HCT116 (cell line): ENCODE results near the gene MON1B. TPM values are rescaled to one million over a fixed set of nuclear protein-coding genes. Genes with fewer than 3 reads are reported as not detected.

Experiments used
- ATAC-seq: fragments of 200-7000 bp; cut with Tn5 transposase; 2 replicates; pipeline ENCODE4 v1.9.1; 2020; ENCODE audit warnings: mild to moderate bottlenecking, moderate library complexity
- BruUV-seq: library from RNA; stranded (reverse); fragments of 400-500 nt; replicated peaks from 2 replicates; lab custom pipeline; 2021; lab: Mats Ljungman, UMichigan
- CTCF ChIA-PET: fragments of 300-600 bp; sonication (Branson Sonifier 250); formaldehyde crosslinking; loops from one replicate; lab custom pipeline; 2021; ENCODE audit warnings: antibody characterized with exemption; lab: Charles Lee
- POLR2A ChIA-PET: fragments of 300-600, 350-600 bp; sonication (Branson Sonifier 250); formaldehyde crosslinking; loops from one replicate; lab custom pipeline; 2021; ENCODE audit warnings: antibody characterized with exemption; lab: Charles Lee
- RAD21 ChIA-PET, 2 experiments: fragments of 300-600 bp; sonication (Branson Sonifier 250); formaldehyde crosslinking; loops; one replicate each; lab custom pipeline; 2023; ENCODE audit warnings: low total read pairs in 2 of 2; ENCODE audit not compliant: uncharacterized antibody in 2 of 2, unreplicated experiment in 2 of 2, low non-redundant PET in 1 of 2; lab: Charles Lee
- DNase-seq: peaks from one replicate; pipeline ENCODE4 v3.0.0-alpha.2; 2010; ENCODE audit warnings: low read depth, low spot score
- H2AFZ ChIP-seq: fragments of 200-600 bp; shearing (Covaris generic), sonication (generic); 2 replicates; pipeline ENCODE4 v1.6.1; 2017; ENCODE audit warnings: low read depth, mixed run types, mixed read lengths, antibody characterized with exemption, low read length; ENCODE audit not compliant: poor library complexity, severe bottlenecking
- H3K27ac ChIP-seq: 2 replicates; pipeline ENCODE4 v1.5.1; 2012; ENCODE audit warnings: low read depth, low read length
- H3K27me3 ChIP-seq: fragments of 200-600 bp; sonication (generic); 2 replicates; pipeline ENCODE4 v1.6.1; 2016; ENCODE audit warnings: mixed run types, low read length, mixed read lengths; ENCODE audit not compliant: insufficient read depth
- H3K36me3 ChIP-seq, 2 experiments: fragments of 200-500 bp in 1 of 2; fragments of 200-600 bp in 1 of 2; sonication (Bioruptor generic) in 1 of 2; sonication (generic) in 1 of 2; 2 replicates each; pipeline versions ENCODE4 v1.5.1 to v1.6.1; 2014 to 2016; ENCODE audit warnings: low read length in 2 of 2, inconsistent platforms in 1 of 2, mixed read lengths in 1 of 2, mixed run types in 1 of 2; ENCODE audit not compliant: insufficient read depth in 2 of 2, control insufficient read depth in 1 of 2
- H3K4me1 ChIP-seq, 2 experiments: fragments of 200-600 bp in 1 of 2; sonication (generic) in 1 of 2; 2 replicates each; pipeline versions ENCODE4 v1.5.1 to v1.6.1; 2012 to 2017; ENCODE audit warnings: low read length in 2 of 2, inconsistent platforms in 1 of 2, mild to moderate bottlenecking in 1 of 2, mixed read lengths in 1 of 2, mixed run types in 1 of 2, moderate library complexity in 1 of 2; ENCODE audit not compliant: insufficient read depth in 2 of 2, control insufficient read depth in 1 of 2
- H3K4me2 ChIP-seq: fragments of 200-600 bp; sonication (generic); 2 replicates; pipeline ENCODE4 v1.6.1; 2017; ENCODE audit warnings: mixed run types, low read length, mixed read lengths
- H3K4me3 ChIP-seq, 2 experiments: fragments of 200-600 bp in 1 of 2; sonication (generic) in 1 of 2; replicated peaks in 1 of 2; 2 replicates each; pipeline ENCODE4 v1.5.1; 2011 to 2016; ENCODE audit warnings: low read length in 2 of 2, control low read depth in 1 of 2, low read depth in 1 of 2, mild to moderate bottlenecking in 1 of 2, mixed read lengths in 1 of 2, mixed run types in 1 of 2
- H3K79me2 ChIP-seq: fragments of 200-600 bp; sonication (generic); 2 replicates; pipeline ENCODE4 v1.6.1; 2017; ENCODE audit warnings: mild to moderate bottlenecking, mixed run types, low read length, moderate library complexity, mixed read lengths; ENCODE audit not compliant: insufficient read depth
- H3K9ac ChIP-seq: fragments of 200-600 bp; sonication (generic); 2 replicates; pipeline ENCODE4 v1.6.1; 2016; ENCODE audit warnings: low read length, mixed read lengths
- H3K9me2 ChIP-seq: fragments of 200-600 bp; sonication (generic), shearing (Covaris generic); 2 replicates; pipeline ENCODE4 v1.6.1; 2017; ENCODE audit warnings: mixed run types, mild to moderate bottlenecking, moderate library complexity; ENCODE audit not compliant: insufficient read depth
- H3K9me3 ChIP-seq, 2 experiments: fragments of 200-500 bp in 1 of 2; fragments of 200-600 bp in 1 of 2; sonication (Bioruptor generic) in 1 of 2; sonication (generic) in 1 of 2; 2 replicates each; pipeline ENCODE4 v1.6.1; 2014 to 2017; ENCODE audit warnings: low read length in 2 of 2, mixed read lengths in 2 of 2, inconsistent platforms in 1 of 2, low read depth in 1 of 2, mild to moderate bottlenecking in 1 of 2, mixed run types in 1 of 2, moderate library complexity in 1 of 2; ENCODE audit not compliant: control insufficient read depth in 1 of 2, insufficient read depth in 1 of 2
- H4K20me1 ChIP-seq: fragments of 200-600 bp; sonication (generic), shearing (Covaris generic); 2 replicates; pipeline ENCODE4 v1.6.1; 2017; ENCODE audit warnings: mixed run types, mild to moderate bottlenecking, moderate library complexity; ENCODE audit not compliant: insufficient read depth
- ATF3 ChIP-seq: IDR thresholded peaks from 2 replicates; pipeline ENCODE4 v1.6.1; 2012
- CEBPB ChIP-seq: IDR thresholded peaks from 2 replicates; pipeline ENCODE4 v1.6.1; 2012; ENCODE audit warnings: low read depth
- CTCF ChIP-seq, 3 experiments: fragments of 200-600 bp in 1 of 3; sonication (generic) in 1 of 3; IDR thresholded peaks in 2 of 3; conservative IDR thresholded peaks in 1 of 3; 2 replicates each; pipeline ENCODE4 v1.5.1; 2012 to 2017; ENCODE audit warnings: low read depth in 2 of 3, low read length in 2 of 3, antibody characterized with exemption in 1 of 3, borderline replicate concordance in 1 of 3, control low read depth in 1 of 3, mild to moderate bottlenecking in 1 of 3, mixed read lengths in 1 of 3, mixed run types in 1 of 3, moderate library complexity in 1 of 3; ENCODE audit not compliant: insufficient read depth in 1 of 3
- EGR1 ChIP-seq: IDR thresholded peaks from 2 replicates; pipeline ENCODE4 v1.6.1; 2012; ENCODE audit warnings: low read depth
- ELF1 ChIP-seq: IDR thresholded peaks from 2 replicates; pipeline ENCODE4 v1.6.1; 2012; ENCODE audit warnings: low read depth, borderline replicate concordance
- EZH2 ChIP-seq: fragments of 200-600 bp; sonication (generic); IDR thresholded peaks from 2 replicates; pipeline ENCODE4 v1.6.1; 2017; ENCODE audit warnings: antibody characterized with exemption, mixed run types
- EZH2phosphoT487 ChIP-seq: fragments of 200-600 bp; IDR thresholded peaks from 2 replicates; pipeline ENCODE4 v1.6.1; 2018; ENCODE audit warnings: antibody characterized with exemption, borderline replicate concordance
- FOSL1 ChIP-seq: IDR thresholded peaks from 2 replicates; pipeline ENCODE4 v1.6.1; 2012; ENCODE audit warnings: low read depth
- JUND ChIP-seq: IDR thresholded peaks from 2 replicates; pipeline ENCODE4 v1.6.1; 2012
- POLR2A ChIP-seq: IDR thresholded peaks from 2 replicates; pipeline ENCODE4 v1.7.0; 2011; ENCODE audit warnings: borderline replicate concordance; ENCODE audit not compliant: insufficient read depth, insufficient read length; ENCODE audit errors: extremely low read depth
- POLR2AphosphoS5 ChIP-seq: IDR thresholded peaks from 2 replicates; pipeline ENCODE4 v1.6.1; 2011; ENCODE audit warnings: mild to moderate bottlenecking, low read depth, low read length, moderate library complexity
- SIN3A ChIP-seq: IDR thresholded peaks from 2 replicates; pipeline ENCODE4 v1.6.1; 2012; ENCODE audit warnings: low read depth
- SP1 ChIP-seq: IDR thresholded peaks from 2 replicates; pipeline ENCODE4 v1.6.1; 2012; ENCODE audit warnings: low read depth
- SRF ChIP-seq: IDR thresholded peaks from 2 replicates; pipeline ENCODE4 v1.6.1; 2012; ENCODE audit warnings: low read depth
- TCF7L2 ChIP-seq: IDR thresholded peaks from 2 replicates; pipeline ENCODE4 v1.7.0; 2011; ENCODE audit warnings: borderline replicate concordance, inconsistent platforms; ENCODE audit not compliant: insufficient read depth, insufficient read length; ENCODE audit errors: extremely low read depth
- YY1 ChIP-seq: IDR thresholded peaks from 2 replicates; pipeline ENCODE4 v1.6.1; 2011; ENCODE audit warnings: low read length, low read depth, moderate library complexity, mild to moderate bottlenecking; ENCODE audit not compliant: insufficient replicate concordance; ENCODE audit errors: extremely low read depth
- ZBTB33 ChIP-seq: IDR thresholded peaks from 2 replicates; pipeline ENCODE4 v1.6.1; 2011; ENCODE audit warnings: mild to moderate bottlenecking, low read length, moderate library complexity; ENCODE audit not compliant: insufficient replicate concordance; ENCODE audit errors: extremely low read depth
- ZFX ChIP-seq: fragments of 450-650 bp; IDR thresholded peaks from 2 replicates; pipeline ENCODE4 v1.6.1; 2017
- ZNF274 ChIP-seq: fragments of 200-500 bp; sonication (Bioruptor generic); IDR thresholded peaks from 2 replicates; pipeline ENCODE4 v1.6.1; 2014; ENCODE audit warnings: mild to moderate bottlenecking, low read depth, low read length, inconsistent platforms
- intact Hi-C: fragments of 100-400 bp; cut with micrococcal nuclease; formaldehyde crosslinking; loops from 2 replicates; pipeline ENCODE4 v1.10.0; 2022
- total RNA-seq: library from RNA; stranded (reverse); gene quantifications from one replicate; pipeline ENCODE4 v1.2.1, GENCODE V29; 2021; ENCODE audit not compliant: unreplicated experiment

MON1B gene
- total RNA-seq, 1 experiment from 2014 or later, result 34.7 TPM

GRCh38 chr16:77143364-77143763, 47.6 kb upstream of the MON1B start:
- no peaks in the 10 kb centered on the region for H3K79me2 ChIP-seq
- ChIA-PET CTCF (no interaction called here), POLR2A (no interaction called here), RAD21 (no interaction called here)
- no peak overlapping the region for H3K4me2 ChIP-seq
- TF ChIP-seq SP1 (no peak), SRF (no peak), ZNF274 (no peak), FOSL1 (no peak), SIN3A (no peak), EZH2 (no peak), CEBPB (no peak), ZBTB33 (no peak), ZFX (no peak), YY1 (no peak)
- no TSS peak for BruUV-seq
- H4K20me1 ChIP-seq, result no peaks in the 10 kb centered on the region
- no peak overlapping the region for H3K27ac ChIP-seq
- H3K36me3 ChIP-seq, result no peaks in the 10 kb centered on the region
- no peaks in the 10 kb centered on the region for H3K27me3 ChIP-seq
- H2AFZ ChIP-seq, result no peak overlapping the region
- no peaks in the 10 kb centered on the region for H3K9me3 ChIP-seq
- no peaks in the 10 kb centered on the region for H3K9me2 ChIP-seq
- H3K4me3 ChIP-seq, result no peak overlapping the region
- no peak overlapping the region for H3K9ac ChIP-seq
- H3K4me1 ChIP-seq, result no peaks in the 10 kb centered on the region
- intact Hi-C loops, result no loop called here
- ATAC-seq (no peak), DNase-seq (no peak)

- ATAC-seq (no peak), DNase-seq (no peak)
- Histone ChIP-seq H3K4me3 (no peak overlapping the region), H4K20me1 (no peaks in the 10 kb centered on the region), H3K79me2 (no peaks in the 10 kb centered on the region), H3K9me2 (no peaks in the 10 kb centered on the region), H3K36me3 (no peaks in the 10 kb centered on the region), H3K4me2 (no peak overlapping the region), H3K27me3 (peaks cover 1% of the 10 kb centered on the region; the same call in 1 of the 2 replicates), H3K27ac (no peak overlapping the region), H3K4me1 (no peaks in the 10 kb centered on the region), H3K9me3 (no peaks in the 10 kb centered on the region), H3K9ac (no peak overlapping the region), H2AFZ (no peak overlapping the region)
- ChIA-PET RAD21 (no interaction called here), POLR2A (no interaction called here), CTCF (no interaction called here)
- intact Hi-C loops, result no loop called here
- BruUV-seq, result no TSS peak
- no peak for TF ChIP-seq SIN3A
- no peak for TF ChIP-seq POLR2A
- no peak for TF ChIP-seq CTCF (IDR thresholded peaks at IDR 0.05 in 2 of 3, conservative IDR thresholded peaks at IDR 0.05 in 1 of 3; ENCODE audit: borderline replicate concordance in 1 of 3, insufficient read depth in 1 of 3, low read depth in 2 of 3, low read length in 2 of 3)
- no peak for TF ChIP-seq YY1
- no peak for TF ChIP-seq ELF1
- no peak for TF ChIP-seq POLR2AphosphoS5
- no peak for TF ChIP-seq CEBPB
- no peak for TF ChIP-seq SP1
- no peak for TF ChIP-seq SRF
- no peak for TF ChIP-seq ATF3
- no peak for TF ChIP-seq JUND
- no peak for TF ChIP-seq ZFX
- TF ChIP-seq TCF7L2, result no peak
- no peak for TF ChIP-seq EZH2
- TF ChIP-seq EZH2phosphoT487, result no peak
- no peak for TF ChIP-seq EGR1
These were observed 42.9 kb upstream of the MON1B start for GRCh38 chr16:77148121-77148520.
